HG03095 (cell line): ENCODE measurements around the gene RNF208.

Experiments
- ATAC-seq: cut with Tn5 transposase; IDR thresholded peaks from one replicate; pipeline ENCODE4 v1.9.1; 2021; ENCODE audit warnings: moderate library complexity; ENCODE audit not compliant: unreplicated experiment

RNF208 gene

DNA sequence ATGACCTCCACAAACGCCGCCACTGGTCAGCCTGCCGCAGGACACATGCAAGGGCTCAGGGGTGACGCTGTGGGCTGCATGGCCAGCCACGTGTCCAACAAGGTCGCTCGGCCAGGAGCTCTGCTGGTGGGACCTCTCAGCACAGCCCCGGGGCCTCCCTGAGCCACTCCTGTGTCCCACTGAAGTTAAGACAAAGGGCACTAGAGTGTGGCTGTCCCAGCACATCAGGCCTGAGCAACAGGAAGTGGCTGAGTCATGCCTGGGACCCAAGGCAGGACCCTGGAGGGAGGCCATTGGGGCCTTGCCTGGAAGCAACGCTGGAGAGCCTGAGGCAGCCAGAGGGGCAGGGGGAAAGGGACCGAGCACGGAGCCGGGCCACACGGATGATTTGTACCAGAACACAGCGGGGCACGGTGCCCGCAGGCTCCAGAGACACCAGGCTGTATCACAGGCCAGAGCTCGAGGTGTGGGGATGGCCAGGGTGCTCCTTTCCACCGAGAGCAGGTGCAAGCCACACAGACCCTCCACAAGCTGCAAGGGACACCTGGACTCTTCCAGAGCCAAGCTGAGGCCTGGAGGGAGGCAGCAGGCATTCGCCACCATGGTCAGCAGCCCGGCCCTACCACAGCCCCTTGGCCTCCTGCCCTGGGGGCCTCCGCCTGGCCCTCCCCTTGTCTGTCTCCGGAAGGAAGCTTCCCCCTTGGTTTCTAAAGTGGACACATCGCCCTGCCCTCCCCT, 43.7 kb downstream of the RNF208 start:
- no peak for ATAC-seq

- no peak for ATAC-seq
These were observed 45.5 kb downstream of the RNF208 start for GRCh38 chr9:137176302-137177182.

DNA sequence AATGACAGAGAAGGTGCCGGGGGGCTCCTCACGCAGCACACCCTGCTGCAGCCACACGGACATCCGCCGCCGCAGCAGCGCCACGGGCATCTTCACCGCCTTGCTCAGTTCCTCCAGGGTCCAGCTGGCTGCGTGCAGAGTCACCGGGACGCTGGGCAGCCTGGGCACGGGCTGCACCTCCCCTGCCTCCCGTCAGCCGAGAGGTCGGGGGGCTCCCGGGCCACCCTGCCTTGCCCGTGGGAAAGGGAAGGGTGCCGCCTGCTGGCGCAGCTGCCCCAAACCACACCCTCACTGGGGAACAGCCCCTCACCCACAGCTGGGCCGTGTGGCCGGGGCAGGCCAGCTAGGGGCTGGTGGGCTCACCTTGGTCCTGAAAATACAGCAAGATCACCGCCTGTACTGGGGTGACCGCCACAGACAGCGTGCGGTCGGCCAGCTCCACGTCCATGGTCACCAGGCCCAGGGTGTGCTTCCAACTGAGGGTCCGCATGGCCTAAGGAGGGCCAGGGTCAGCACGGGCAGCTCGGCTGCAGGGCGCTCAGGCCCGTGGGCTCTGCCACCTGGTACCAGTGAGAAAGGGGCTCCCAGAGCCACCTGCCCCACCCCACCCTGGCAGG, 46.6 kb downstream of the RNF208 start:
- no peak for ATAC-seq

GRCh38 chr9:137174722-137175293, 47.2 kb downstream of the RNF208 start:
- no peak for ATAC-seq

- no peak for ATAC-seq
These were observed 48.0 kb downstream of the RNF208 start for GRCh38 chr9:137173796-137174664.

DNA sequence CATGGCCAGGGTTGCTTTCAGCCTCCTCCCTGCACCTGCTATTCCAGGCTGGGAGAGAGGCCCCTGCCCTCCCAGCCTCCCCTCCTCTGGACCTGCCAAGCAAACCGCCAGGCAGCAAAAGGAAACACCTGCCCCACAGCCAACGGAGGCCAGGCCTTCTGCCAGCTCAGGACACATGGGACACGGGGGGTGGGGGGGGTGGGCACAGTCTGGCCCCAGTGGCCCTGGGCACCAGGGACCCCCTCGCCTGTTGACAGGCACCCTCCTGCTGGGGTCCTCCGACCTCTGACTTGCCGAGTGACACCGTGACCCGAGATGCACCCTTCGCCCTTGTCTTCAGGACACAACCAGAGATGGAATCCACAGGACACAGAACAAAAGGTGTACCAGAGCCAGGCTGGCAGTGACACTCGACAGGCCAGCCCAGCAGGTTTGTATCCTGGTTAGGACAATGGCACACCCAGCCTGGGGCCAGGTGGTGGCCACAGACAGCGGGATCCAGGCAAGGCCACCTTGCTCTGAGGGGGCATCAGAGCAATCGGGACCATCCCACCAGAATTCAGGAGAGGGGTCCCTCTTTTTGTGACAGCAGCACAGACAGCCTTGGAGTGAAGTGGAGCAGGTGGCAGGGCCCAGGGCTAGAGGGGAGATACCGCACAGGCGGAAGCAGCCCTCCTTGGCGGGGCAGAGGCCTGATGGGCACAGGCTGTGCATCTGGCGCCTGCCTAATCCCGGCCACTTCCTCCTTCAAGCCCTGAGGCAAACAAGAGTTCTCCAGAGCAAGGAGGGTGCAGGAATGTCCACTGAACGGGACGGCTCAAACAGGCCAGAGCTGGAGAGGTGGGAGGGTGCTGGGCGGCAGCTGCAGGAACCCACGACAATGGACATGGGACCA, 48.9 kb downstream of the RNF208 start:
- no peak for ATAC-seq

DNA sequence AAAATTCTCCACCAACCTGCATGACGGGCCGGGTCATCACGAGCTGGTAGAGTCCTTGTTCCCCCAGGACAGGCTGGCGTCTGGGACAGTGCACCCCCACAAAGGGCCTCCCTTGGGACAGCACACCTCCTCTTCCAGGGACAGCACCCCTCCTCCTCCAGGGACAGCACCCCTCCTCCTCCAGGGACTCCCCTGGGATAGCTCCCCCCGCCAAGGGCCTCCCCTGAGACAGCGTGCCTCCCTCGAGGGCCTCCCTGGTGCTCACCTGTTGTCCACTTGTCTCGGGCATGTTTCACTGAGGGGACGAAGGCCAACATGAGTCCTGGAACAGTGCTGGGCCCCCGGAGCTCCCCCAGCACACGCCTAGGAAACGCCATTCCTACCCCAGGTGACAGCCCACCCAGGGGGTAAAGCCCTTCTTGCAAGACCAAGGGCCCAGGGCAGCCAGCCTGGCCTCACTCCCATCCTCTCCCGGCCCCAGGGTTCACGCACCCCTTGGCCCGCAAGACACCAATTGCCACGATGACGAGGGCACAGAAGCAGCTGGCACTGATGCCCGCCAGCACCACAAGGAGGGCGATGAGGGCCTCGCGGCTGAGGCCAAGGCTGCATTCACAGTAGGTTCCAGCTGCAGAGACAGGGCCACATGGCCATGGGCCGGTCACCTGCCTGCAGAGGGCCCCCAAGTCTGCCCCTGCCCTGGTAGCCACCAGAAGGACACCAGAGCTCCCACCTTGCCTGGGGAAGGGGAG, 50.7 kb downstream of the RNF208 start:
- ATAC-seq = no peak

DNA sequence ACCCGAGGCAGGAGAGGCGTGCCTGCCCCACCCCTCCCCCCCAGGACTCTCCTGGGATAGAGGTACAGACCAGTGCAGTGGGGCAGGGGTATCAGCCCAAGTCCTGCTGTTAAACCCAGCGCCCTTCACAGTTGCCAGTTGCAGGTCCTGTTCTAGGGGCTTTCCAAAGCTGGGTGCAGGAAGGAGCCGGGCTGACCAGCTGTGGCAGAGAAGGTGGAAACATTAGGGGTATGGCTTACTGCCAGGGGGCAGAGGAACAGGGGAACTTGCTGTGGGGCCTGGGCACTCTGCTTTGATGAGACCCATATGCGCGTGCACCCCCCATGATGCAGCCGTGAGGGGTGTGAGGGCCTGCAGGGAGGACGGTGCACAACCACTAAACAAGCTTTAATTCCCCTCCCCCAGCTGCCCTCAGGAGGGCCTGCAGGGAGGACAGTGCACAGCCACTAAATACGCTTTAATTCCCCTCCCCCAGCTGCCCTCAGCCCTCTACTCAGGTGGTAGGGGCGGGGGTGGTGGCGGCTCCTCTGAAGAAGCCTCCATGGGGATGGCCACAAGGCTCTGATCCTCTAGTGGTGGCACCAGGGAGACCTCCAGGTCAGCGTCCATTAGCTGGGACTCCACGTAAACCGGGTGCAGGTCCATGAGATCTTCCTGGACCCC, 51.4 kb downstream of the RNF208 start:
- no peak for ATAC-seq
